DMS153 (cell line): ENCODE measurements around the gene POLE.

Experiments
- DNase-seq: peaks from one replicate; lab custom pipeline; 2025; lab: John Stamatoyannopoulos, UW

POLE gene

DNA sequence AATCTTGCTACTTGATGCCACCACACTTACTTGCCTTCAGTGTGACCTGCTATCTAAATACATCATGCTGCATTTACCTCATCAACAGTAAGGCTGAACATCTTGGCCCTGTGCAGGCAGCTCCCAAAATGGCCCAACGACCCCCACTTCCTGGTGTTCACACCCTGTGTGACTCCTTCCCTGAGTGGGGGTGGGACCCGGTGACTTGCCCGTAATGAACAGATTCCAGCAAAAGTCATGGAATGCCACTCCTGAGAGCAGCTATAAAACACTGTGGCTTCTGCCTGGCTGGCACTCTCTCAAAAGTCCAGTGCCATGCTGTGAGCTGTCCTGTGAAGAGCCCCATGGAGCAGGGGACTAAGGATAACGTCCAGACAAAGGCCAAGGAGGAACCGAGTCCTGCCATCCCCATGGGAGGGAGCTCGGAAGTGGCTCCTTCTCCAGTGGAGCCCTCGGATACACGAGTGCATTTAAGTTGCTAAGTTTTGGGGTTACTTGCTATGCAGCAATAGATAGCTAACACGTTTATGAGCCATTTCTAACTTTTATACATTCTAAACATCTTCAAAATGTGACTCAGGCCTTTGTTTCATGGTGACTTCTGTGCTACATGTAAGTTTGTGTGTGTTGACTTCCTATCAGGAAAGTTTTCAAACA lies 35.6 kb downstream of the POLE start:
- no peak for DNase-seq

DNA sequence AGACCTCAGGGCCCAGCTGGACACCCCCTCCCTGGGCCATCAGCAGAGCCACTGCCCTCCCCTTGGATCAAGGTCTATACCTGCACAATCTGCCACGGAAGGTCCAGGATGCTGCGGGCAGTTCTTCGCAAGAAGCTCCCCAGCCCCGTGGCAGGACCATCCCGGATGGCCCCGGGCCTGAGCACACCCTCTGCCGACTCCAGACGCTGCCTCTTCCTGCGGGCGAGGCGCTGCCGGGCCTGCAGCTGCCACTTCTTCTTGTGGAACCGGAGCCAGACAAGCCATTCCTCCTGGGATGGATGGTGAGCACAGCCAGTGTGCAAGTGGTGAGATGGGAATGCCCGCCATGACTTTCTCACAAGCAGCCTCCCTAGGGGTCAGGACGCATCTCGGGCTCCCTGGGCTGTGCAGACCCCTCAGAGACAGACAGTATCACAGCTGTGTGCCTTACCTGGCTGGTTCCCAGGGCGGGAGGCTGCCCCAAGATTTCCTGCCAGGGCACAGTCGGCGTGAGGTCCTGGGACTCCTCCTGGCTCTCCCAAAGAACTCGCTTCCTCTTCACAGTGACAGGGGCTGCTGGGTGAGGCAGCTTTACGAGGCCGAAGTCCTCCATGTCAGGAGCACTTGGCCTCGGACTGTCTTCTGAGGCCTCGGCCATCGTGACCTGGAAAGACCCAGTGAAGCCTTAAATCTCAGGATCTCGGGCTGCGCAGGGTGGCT lies 37.8 kb downstream of the POLE start:
- DNase-seq, result no peak

DNA sequence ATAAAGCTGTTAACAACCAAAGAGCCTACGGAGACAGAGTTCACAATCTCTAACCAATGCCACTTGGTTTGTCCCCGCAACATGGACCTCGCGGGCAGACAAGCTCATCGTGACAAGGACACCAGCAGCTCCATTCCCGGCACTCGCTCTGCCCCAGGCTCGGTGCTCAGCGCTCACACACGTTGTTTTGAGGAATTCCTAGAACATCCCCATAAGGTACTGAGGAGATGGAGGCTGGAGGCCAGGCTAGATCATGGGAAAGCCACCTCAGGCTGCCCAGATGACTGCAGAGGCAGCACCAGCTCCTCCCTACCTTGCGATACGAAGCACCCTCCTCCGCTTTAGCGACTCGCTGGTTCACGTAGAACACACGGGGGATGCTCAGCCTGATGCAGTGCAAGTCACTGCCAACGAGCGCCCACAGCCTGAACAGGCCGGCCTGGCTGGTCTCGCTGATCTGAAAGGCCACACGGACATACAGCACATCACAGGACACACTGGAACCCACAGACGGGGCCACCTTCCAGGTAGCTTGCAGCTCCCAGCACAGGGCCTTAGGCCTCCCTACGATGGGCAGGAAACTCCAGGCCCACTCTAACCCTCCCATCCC lies 38.4 kb downstream of the POLE start:
- no peak for DNase-seq

DNA sequence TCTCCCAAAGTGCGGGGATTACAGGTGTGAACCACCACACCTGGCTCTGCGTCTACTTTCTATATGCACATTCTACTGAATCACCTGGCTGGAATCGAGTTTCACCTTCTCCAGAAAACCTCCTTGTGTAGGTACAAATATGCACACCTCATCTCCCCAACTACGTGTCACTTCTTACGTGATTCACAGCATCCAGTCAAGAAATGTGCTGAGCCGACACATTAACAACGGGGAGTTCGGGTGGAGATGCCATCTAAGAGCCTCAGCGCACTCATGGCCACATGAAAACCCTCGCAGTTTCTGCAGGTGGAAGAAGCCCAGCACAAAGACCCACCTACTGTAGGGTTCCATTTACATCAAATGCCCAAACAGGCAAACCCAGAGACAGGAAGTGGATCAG lies 39.3 kb downstream of the POLE start:
- DNase-seq, result no peak

DNA sequence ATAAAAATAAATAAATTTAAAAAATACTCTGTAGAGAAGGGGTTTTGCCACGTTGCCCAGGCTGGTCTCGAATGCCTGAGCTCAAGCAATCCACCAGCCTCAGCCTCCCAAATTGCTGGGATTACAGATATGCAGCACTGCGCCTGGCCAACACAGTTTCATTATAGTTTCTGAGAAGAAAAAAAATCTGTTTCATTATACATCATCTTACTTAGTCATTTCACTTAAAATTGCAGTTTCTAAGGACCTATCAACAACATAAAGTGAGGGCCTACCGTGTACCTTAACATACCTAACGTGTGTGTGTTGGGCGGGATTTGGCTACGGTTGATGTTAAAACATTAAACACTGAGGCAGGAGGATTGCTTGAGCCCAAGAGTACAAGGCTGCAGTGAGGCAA lies 40.3 kb downstream of the POLE start:
- DNase-seq, result no peak

DNA sequence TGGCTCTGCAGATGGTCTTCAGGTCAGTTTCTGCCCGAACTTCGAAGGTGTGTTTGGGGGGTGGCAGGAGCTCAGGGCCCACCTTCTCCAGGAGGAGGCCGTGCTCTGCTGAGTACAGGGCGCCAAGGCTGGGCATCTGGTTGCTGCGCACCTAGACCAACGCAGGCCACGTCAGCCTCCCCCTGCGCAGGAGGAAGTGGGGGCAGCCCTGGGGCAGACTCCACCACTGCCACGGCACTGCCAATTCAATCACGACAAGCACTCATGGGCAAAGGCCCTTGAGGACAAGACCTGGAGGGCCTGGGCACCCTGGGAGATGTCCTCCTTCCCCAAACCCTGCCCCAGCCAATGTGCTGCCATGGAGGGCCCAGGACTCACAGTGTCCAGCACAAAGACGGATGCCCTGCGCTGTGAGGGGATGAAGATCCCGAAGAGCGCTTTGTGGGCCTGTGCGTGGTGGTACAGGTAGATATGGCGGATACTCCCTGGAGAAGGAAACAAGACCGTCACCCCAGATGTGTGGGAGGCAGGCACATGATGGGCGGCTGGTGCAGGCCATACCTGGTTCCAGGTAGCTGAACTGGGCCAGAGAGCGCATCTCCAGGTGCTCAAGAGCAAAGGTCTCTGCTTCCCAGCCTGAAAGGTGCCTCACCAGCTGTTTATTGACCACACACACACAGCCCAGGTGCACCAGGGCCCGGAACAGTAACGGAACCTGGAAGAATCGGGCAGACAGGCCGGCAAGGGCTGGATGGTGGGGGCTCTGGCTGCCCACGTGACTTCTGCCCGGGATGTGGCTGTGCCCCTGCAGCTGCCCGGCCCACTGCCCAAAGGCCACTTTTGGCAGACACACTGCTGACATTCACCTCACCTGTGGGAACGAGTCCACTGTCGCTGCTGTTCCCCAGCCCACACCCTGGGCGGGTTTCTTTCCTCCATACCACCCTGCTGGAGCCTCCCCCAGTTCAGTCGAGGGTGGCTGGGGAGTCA lies 44.0 kb downstream of the POLE start:
- DNase-seq, result no peak

DNA sequence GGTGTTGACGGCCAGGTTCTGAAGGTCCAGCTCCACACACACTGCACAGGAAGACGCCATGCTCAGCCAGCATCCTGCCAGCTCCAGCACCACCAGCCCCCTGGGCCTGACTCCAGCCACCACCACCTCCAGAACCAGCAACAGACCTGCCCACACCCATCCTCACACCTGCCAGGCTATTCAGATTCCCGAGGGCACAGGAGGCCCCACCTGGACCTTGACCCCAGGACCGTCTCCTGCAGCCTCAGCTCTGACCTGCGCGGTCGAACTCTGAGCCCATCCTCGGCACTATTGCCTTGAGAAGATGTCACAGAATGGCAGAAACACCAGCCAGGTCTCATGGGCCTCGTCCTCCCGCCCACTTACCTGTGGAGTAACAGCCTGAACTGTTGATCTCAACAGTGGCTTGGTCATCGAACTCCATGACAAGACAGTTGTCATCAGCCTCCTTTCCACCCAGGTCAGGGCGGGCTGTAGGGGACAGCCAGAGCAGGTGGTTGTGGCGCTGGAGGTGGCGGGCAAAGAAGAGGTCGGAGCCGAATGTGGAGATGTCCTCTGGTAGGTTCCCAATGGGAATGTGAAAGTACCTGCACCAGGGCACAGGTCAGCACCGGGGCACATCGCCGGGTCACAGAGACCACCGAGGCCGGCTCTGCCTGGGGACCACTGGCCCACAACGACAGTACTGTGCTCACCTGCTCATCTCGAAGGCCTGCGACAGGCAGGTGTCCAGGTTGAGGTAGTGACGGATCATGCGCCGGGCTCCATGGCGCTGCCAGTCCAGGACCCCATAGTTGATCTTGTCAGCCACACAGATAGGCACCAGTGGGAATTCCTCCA lies 45.1 kb downstream of the POLE start:
- no peak for DNase-seq

DNA sequence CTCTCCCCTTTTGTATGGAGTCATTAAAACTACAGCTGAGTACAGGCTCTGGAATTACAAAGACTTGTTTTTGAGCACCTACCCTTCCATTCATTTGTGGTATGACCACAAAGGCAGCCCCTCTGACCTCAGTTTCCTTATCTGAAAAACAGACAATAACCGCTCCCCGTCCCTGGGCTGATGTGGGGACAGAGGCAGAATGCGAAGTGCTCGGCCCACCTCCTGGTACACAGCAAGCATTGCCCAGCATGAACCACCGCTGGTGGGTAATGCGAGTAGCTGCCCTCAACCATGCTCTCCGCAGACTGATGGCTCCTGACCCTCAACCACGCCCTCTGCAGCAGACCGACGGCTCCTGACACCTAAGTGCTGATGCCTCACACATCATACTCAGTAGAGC lies 46.2 kb downstream of the POLE start:
- no peak for DNase-seq

DNA sequence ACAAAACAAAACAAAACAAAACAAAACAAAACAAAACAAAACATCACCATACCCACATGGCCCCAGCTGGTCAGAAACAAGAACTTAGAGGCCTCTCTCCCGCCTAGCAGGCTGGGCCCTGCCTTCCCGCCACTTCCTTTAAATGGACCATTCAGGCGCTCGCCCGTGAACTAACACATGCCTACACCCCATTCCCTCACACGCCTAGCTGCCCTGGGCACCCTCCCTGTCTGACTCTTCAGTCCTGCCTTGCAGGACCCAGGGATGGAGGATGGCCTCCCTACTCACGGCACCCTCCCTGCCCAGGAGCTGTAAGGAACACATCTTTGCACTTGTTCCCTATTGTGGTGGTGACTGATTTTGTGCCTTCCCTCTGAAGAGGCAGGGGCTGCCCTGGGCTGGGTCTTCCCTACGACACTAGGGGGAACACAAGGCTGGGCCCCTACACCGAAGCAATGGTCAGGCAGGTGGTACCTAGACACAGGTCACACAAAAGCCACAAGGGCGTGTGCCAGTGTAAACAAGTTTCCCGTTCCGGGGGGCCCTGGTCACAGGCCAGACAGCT lies 47.1 kb downstream of the POLE start:
- DNase-seq, result no peak

DNA sequence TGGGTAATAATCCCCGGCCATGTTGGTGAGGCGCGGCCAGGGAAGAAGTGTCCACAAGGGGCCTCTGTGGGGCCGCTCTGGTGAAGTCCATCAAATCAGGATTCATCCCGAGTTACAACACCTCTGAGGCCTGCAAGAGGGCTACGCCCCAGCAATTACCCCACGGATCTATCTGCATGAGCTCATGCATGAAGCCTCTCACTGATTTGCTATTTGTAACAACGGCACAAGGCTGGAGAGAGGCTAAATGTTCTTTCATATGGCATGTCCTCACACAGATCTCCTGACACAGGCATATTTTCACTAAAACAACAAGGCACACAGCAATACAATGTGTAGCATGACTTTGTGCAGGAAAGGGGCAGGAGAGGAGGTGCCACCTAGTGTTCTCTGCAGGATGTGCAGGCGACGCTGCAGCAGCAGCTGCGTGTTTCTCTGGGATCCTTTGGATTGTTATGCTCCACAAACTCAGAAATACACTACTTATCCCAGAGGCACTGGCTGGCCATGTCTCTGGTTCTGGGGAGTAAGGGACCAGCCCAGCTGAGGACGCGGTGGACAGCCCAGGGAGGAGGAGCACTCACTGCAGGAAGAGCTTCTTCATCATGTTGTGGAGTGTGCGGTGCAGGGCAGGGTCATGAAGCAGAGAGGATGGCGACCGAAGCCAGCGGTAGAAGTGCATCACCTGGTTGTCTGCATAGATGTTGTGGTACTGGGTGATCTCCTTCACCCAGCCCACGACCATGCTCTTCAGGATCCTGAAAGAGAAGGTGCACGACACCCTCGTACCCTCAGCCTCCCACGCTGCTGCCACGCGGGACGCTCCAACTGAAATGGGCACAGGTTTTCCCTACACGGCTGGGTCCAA lies 48.4 kb downstream of the POLE start:
- DNase-seq, result no peak

DNA sequence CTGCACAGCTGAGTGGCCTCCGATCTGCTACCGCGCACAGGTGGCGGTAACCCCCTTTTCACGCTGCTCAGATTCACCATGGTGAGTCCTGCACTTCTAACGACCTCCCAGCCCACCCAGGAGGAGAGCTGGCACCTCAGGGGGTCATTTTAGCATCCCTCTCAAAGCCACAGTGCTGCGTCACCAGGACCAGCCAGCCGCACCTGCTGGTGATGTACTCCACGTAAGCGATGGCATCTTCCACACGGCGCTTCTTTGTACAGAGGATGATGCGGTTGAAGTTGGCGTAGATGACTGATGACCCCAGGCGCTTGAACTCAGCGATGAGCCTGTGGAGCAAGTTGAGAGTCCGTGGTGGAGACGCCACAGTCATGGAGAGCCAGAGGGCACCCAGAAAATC lies 49.3 kb downstream of the POLE start:
- no peak for DNase-seq

DNA sequence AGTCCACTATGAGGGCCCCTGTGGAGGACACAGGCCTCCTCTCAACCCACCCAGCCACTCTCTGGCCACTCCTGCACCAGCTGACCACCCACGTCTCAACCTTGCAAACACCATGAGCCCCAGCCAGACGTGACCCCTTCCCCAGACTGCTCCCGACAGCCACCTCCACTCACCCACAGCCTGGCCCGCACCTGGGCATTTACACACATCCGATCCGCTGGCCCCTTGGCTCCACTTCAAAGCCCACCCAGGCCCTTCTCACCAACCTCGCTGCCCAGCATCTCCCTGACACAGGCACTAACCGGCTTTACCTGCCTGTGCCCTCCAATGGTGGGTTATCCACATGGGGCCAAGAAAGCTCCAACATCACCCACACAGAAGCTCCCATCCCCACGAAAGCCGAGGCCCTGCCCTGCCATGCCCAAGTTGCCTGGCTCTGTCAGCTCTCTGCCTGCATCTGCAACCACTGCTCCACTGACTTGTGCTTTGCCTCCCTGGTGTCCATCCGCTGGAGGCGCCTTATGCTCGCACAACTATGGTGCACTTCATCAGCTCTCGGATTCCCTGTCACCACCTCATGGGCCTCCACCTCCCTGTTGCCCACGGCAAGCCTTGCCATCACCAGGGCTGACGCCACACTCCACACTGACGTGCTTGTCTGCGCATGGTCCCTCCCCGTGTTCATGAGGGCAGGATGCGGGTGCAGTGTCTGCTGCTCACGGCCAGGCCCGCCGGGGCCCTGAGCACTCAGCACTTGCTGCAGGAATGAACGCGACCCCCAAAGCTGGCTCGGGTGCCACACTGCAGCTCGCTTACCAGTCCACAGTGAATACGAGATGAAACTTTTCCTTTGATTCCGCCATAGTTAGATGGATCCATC lies 51.8 kb downstream of the POLE start:
- no peak for DNase-seq

DNA sequence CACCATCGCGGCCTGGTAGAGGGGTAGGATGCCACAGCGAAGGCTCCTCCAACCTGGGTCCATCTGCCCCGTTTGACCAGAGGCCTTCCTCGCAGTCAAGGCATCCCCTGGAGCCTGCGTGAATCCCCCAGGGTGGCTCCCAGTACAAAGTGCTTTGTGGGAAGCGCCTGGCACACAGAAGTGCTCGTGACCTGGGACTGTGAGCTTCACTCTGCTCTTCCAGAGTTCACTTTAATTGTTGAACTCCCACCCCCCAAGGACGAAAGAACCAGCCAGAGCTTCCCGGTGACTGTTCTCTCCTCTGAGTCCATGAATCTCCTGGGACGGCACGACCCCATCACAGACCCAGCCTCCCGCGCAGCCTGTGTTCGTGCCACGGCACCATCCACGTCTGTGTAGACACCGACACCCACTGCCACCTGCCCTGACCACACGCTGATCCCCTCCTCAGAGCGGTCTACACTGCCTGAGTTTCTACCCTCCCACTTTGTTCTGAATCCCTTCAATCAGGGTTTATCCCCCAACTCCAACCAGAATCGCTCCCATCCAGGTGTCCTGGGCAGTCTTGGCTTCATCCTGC lies 52.6 kb downstream of the POLE start:
- DNase-seq, result no peak

DNA sequence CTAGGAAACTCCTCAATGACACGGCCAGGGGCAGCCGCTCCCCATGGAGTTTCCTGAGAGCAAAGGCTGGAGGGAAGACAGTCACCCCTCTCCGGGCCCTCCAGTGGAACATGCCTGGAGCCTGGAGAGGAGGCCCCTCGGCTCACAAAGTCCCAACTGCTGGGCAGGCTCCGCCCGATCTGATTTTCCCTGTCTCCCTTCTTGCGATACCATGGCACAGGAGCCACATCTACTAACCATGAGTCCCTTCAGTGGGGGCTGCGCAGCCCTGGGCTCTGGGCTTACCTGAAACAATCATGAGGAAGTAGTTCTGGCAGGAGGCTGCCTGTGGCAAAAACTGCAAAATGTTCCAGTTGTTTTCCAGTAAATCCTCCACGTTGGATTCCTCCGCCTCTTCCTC lies 53.2 kb downstream of the POLE start:
- DNase-seq, result no peak

DNA sequence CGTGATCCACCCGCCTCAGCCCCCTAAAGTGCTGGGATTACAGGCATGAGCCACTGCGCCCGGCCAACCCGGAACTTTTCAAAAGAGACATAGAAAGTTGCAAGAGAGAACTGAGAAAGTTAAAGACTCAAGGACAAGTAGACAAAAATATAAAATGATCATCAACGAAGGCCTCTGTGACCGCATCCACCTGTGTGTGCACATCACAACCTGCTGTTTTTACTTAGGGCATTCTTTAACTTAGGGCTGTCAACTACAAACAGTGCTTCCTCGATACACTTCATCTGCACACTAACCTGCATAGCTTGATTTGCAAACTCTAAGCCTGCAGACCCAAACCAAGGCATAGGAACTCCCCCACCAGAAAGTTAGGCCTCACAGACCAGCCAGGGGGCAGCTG lies 53.7 kb downstream of the POLE start:
- DNase-seq, result no peak

DNA sequence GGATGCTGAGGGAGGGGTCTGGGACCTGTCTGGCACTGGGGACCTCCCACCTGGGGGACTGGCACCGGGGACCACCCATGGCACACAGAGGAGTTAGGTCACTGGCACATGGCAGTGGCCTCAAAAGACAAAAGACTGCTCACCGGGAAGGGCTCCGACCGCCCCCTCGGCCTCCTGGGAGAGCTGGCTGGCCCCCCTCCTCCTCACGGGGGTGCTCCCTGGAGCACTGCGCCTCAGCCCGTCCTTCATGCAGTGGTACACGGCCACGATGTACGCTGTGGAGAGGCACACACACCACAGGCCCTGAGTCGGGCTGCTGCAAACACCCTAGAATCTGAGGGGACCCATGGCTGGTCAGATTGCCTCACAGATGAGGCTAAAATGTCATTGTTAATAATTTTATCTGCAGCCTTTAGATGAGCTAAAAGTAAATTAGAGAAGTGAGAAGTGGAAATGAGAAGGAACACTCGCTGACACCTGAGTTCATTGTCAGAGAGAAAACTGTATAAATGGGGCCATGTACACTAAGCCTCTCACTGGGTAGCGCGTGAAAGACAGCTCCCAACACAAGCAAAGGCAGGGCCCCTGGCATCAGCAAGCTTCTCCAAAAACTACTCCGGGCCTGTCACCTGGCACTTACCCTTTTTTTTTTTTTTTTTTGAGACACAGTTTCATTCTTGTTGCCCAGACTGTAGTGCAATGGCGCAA lies 54.5 kb downstream of the POLE start:
- no peak for DNase-seq

DNA sequence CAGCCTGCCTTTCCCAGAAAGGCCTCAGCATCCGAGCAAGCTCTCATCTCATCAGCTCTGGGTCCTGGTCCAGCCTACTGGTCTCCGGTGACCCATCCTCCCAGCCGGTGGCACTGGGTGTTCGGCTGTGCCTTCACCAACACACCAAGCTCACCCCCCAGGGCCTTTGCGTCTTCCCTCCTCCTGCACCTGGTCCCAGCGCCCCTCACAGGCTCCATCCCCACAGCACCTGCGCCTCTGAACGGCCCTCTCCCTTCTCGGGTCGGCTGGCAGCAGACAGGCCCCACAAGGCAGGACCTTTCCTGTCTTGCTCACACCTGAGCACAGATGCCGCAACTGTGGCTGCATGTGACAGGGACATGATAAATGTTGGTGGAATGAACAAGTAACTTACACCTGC lies 55.5 kb downstream of the POLE start:
- DNase-seq, result no peak

DNA sequence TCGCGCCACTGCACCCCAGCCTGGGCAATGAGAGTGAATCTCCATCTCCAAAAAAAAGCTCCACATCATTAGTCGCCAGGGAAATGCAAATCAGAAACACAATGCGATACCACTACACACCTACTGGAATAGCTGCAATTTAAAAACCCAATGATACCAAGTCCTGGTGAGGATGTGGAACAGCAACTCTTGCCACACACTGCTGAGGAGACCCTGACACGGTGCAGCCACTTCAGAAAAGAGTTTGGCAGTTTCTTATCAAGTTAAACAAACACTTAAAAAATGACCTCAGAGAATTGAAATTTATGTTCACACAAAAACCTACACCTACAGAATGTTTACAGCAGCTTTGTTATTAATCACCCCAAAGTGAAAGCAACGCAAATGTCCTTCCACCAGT lies 56.5 kb downstream of the POLE start:
- DNase-seq, result no peak
